HL-60 (cell line): Measurements from ENCODE around the gene TCERG1.

Source experiments
- DNase-seq, 2 experiments: peaks; one replicate each; pipeline ENCODE4 v3.0.0-alpha.2; 2010 to 2020; ENCODE audit warnings: low read depth in 1 of 2, low spot score in 1 of 2
- H3K27ac ChIP-seq: fragments of 250-450 bp; sonication (Bioruptor Pico); replicated peaks from 2 replicates; pipeline ENCODE4 v1.5.1; 2020; ENCODE audit warnings: mild to moderate bottlenecking, moderate library complexity
- H3K27me3 ChIP-seq: fragments of 250-450 bp; sonication (Bioruptor Pico); 2 replicates; pipeline ENCODE4 v1.5.1; 2021; ENCODE audit warnings: mild to moderate bottlenecking, moderate library complexity; ENCODE audit not compliant: insufficient read depth, poor library complexity, severe bottlenecking
- H3K4me3 ChIP-seq: replicated peaks from 2 replicates; pipeline ENCODE4 v1.5.1; 2011; ENCODE audit warnings: mild to moderate bottlenecking, control low read depth, low read length; ENCODE audit not compliant: insufficient read depth
- CTCF ChIP-seq: IDR thresholded peaks from one replicate; pipeline ENCODE4 v1.5.1; 2011; ENCODE audit warnings: low read length, control low read depth, inconsistent platforms; ENCODE audit not compliant: insufficient read depth
- GABPA ChIP-seq: IDR thresholded peaks from 2 replicates; pipeline ENCODE4 v1.6.1; 2012; ENCODE audit warnings: low read depth
- POLR2AphosphoS5 ChIP-seq: IDR thresholded peaks from 2 replicates; pipeline ENCODE4 v1.6.1; 2012; ENCODE audit warnings: low read depth
- REST ChIP-seq: IDR thresholded peaks from 2 replicates; pipeline ENCODE4 v1.6.1; 2012; ENCODE audit warnings: low read depth; ENCODE audit not compliant: insufficient replicate concordance
- SPI1 ChIP-seq: IDR thresholded peaks from 2 replicates; pipeline ENCODE4 v1.6.1; 2012; ENCODE audit warnings: low read depth, mild to moderate bottlenecking, borderline replicate concordance

TCERG1 gene

GRCh38 chr5:146528236-146528635 lies 81.1 kb downstream of the TCERG1 start:
- no peak for TF ChIP-seq SPI1
- TF ChIP-seq CTCF: no peak
- no peak for TF ChIP-seq POLR2AphosphoS5
- TF ChIP-seq REST: no peak
- no peak for TF ChIP-seq GABPA
- H3K27me3 ChIP-seq: no peaks in the 10 kb centered on the region

GRCh38 chr5:146529984-146530383 lies 82.9 kb downstream of the TCERG1 start:
- TF ChIP-seq REST: no peak
- no peak for TF ChIP-seq POLR2AphosphoS5
- H3K4me3 ChIP-seq: no peak overlapping the region
- H3K27ac ChIP-seq: no peak overlapping the region
- no peaks in the 10 kb centered on the region for H3K27me3 ChIP-seq
- no peak for DNase-seq

More at GRCh38 chr5:146528236-146528635, 81.1 kb downstream of the TCERG1 start:
- DNase-seq: no peak
- H3K27ac ChIP-seq: no peak overlapping the region
- H3K4me3 ChIP-seq: no peak overlapping the region

GRCh38 chr5:146533260-146533857 lies 86.2 kb downstream of the TCERG1 start:
- peak; percentile 29 to 70 for DNase-seq
- no peak overlapping the region for H3K4me3 ChIP-seq
- H3K27ac ChIP-seq: no peak overlapping the region
- TF ChIP-seq REST (no peak), SPI1 (peak; percentile 24; the same call in 1 of the 2 replicates), CTCF (peak; percentile 89)
- H3K27me3 ChIP-seq: no peaks in the 10 kb centered on the region
